Measurements from ENCODE around the gene MOGAT1.
A peak's percentile ranks its signal among the peaks of the same experiment; 100 is the strongest.

The MOGAT1 gene

DNA sequence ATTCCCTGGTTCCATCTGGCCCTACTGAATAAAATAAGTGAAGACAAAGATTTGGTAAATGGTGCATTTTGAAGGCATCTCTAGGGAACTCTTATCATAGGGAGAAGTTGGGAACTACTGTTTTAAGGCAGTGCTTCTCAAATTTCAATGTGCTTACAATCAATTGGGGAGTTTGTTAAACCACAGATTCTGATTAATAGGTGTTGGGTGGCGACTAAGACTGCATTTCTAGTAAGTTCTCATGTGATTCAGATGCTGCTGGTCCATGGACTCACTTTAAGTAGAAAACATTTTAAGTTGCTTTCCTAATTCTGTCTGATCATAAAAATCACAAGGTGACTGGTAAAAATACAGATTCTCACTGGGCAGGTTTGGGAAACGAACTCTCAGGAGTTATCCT lies 30.1 kb upstream of the MOGAT1 start:
- no peak overlapping the region for H3K4me3 ChIP-seq (ENCODE audit: low read depth, low read length)
- TF ChIP-seq, protein P1, sequence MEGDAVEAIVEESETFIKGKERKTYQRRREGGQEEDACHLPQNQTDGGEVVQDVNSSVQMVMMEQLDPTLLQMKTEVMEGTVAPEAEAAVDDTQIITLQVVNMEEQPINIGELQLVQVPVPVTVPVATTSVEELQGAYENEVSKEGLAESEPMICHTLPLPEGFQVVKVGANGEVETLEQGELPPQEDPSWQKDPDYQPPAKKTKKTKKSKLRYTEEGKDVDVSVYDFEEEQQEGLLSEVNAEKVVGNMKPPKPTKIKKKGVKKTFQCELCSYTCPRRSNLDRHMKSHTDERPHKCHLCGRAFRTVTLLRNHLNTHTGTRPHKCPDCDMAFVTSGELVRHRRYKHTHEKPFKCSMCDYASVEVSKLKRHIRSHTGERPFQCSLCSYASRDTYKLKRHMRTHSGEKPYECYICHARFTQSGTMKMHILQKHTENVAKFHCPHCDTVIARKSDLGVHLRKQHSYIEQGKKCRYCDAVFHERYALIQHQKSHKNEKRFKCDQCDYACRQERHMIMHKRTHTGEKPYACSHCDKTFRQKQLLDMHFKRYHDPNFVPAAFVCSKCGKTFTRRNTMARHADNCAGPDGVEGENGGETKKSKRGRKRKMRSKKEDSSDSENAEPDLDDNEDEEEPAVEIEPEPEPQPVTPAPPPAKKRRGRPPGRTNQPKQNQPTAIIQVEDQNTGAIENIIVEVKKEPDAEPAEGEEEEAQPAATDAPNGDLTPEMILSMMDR (conservative IDR thresholded peaks at IDR 0.05; ENCODE audit: low read depth, low read length): no peak
- peak; percentile 13 for DNase-seq (ENCODE audit: low read depth)

DNA sequence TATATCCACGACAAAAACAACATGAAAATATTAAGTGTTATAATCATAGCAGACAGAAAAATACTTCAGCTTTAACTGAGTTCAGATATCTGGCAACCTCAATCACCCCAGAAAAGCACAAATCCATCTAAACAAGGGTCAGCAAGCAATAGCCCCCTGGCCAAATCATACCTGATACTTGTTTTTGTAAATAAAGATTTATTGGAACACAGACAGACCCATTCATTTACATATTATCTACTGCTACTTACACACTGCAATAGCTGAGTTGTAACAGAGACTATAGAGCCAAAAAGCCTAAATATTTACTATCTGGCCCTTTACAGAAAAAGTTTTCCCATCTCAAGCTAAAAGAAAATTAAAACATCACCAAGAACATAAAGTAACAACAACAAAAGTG lies 28.3 kb upstream of the MOGAT1 start:
- DNase-seq (ENCODE audit: low read depth): no peak
- TF ChIP-seq, protein P1 (conservative IDR thresholded peaks at IDR 0.05; ENCODE audit: low read depth, low read length): no peak

DNA sequence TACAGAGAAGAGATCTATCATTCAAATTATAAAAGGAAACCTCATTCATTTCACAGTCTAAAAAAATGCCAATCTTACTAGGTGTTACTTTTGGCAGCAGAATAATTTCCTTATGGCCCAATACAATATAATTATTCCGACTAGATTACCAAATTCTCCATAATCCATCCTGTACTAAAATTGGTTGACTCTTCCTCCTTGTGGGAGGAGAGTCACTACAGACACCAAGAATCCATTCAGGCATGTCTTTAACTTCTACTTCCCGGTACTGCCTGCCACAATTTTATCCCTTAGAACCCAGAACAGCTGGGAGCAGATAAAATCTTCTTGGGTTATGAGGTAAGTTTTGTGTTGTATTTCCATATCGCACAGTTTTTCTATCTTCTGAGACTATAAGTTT lies 25.4 kb upstream of the MOGAT1 start:
- H3K4me3 ChIP-seq (ENCODE audit: low read depth, low read length): no peak overlapping the region
- DNase-seq (ENCODE audit: low read depth): no peak
- TF ChIP-seq, protein P1 (conservative IDR thresholded peaks at IDR 0.05; ENCODE audit: low read depth, low read length): no peak

More for the DNA sequence above, 28.3 kb upstream of the MOGAT1 start:
- no peak overlapping the region for H3K4me3 ChIP-seq (ENCODE audit: low read depth, low read length)

DNA sequence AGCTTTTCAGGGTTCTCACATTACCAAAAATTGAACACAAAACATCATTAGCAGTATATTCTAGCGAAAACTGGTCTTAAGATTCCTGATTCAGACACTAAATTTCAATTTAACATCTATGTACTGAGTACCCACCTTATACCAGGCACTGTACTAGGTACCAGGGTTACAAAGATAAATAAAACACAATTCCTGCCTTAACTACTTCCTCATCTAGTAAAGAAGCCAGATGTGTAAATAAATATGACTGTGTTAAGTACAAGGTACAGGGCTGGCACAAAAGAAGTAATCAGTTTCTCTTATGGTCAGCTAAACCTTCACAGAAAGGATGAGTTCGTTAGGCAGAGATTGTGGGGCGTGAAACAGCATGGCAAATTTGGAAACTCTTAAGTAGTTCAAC lies 21.7 kb upstream of the MOGAT1 start:
- H3K4me3 ChIP-seq (ENCODE audit: low read depth, low read length): no peak overlapping the region
- DNase-seq (ENCODE audit: low read depth): no peak
- TF ChIP-seq, protein P1 (conservative IDR thresholded peaks at IDR 0.05; ENCODE audit: low read depth, low read length): no peak

DNA sequence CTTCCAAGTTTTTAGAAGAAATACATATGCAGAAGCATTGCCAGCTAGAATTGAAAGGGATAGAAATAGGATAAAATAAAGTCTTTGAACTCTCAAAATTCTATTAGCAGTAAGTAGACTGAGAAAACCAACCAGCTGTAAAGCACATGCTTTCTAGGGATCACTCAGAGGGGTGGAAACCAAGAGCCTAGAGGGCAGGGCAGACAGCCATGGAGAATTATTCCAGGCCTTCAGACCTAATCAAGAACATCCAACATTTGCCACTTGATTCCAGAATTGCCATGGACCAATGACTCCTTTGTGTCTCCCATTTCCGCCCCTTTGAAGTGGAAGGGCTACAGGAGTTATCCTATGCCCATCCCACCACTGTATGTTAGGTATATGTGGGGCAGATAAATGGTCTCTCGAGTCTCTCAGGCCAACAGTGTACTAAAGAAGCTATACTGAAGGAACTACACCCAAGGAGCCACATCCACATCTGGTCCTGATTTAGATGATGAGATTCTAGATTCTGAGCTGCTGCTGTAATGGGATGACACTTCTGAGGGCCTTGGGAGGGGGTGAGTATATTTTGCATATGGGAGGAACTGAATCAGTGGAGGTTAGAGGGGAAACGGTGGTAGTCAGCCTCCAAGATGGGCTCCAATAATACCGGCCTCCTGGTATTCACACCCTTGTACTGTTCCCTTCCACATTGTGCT lies 19.6 kb upstream of the MOGAT1 start:
- no peak overlapping the region for H3K4me3 ChIP-seq (ENCODE audit: low read depth, low read length)
- no peak for DNase-seq (ENCODE audit: low read depth)
- TF ChIP-seq, protein P1 (conservative IDR thresholded peaks at IDR 0.05; ENCODE audit: low read depth, low read length): no peak

DNA sequence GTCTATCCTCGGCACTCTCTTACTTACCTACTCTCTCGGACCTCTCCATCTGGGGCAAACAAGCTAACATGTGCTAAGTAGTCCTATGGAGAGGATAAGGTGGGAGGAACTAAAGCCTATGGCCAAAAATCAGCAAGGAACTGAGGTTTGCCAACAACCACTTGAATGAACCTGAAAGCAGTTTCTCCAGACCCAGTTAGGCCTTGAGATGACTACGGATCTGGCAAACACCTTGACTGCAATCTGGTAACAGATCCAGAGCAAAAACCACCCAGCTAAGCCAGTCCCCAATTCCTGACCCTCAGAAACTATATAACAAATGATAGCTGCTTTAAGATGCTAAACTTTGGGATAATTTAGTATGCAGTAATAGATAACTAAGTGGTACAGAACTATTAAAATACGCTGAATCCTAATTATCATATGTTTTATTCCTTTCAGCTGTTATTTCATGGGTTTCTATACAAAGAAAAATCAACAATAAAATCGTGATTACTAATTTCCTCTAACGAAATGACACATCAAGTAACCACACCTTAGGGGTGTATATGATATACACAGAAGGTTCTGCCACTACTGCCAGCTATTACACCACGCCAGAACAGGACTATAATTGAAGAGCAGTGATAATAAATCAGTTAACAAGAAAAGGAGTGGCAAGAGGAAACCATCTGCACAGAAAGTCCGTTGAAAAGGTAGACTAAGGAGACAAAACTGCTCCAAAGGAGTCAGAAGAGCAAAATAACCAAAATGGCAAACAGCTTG lies 18.8 kb upstream of the MOGAT1 start:
- H3K4me3 ChIP-seq (ENCODE audit: low read depth, low read length): no peak overlapping the region
- TF ChIP-seq, protein P1 (conservative IDR thresholded peaks at IDR 0.05; ENCODE audit: low read depth, low read length): no peak
- no peak for DNase-seq (ENCODE audit: low read depth)

All from choroid plexus epithelial cell (primary cell).